Measurements from ENCODE around the gene DGKB.

Gene DGKB

GRCh38 chr7:14606101-14606500 lies 296.4 kb downstream of the DGKB start:
- no peak for TF ChIP-seq PPARA (CRISPR knock-in tag; IDR thresholded peaks at IDR 0.05; ENCODE audit: borderline replicate concordance)
- TF ChIP-seq CREB5 (CRISPR knock-in tag; IDR thresholded peaks at IDR 0.05; ENCODE audit: low read depth), result no peak
- TF ChIP-seq ZNF565 (CRISPR knock-in tag; conservative IDR thresholded peaks at IDR 0.05; ENCODE audit: low read depth), result no peak
- no peak for TF ChIP-seq POU6F1 (CRISPR knock-in tag; IDR thresholded peaks at IDR 0.05; ENCODE audit: borderline replicate concordance, low read depth)
- TF ChIP-seq TCF4 (CRISPR knock-in tag; IDR thresholded peaks at IDR 0.05; ENCODE audit: borderline replicate concordance), result no peak
- TF ChIP-seq, protein P1, sequence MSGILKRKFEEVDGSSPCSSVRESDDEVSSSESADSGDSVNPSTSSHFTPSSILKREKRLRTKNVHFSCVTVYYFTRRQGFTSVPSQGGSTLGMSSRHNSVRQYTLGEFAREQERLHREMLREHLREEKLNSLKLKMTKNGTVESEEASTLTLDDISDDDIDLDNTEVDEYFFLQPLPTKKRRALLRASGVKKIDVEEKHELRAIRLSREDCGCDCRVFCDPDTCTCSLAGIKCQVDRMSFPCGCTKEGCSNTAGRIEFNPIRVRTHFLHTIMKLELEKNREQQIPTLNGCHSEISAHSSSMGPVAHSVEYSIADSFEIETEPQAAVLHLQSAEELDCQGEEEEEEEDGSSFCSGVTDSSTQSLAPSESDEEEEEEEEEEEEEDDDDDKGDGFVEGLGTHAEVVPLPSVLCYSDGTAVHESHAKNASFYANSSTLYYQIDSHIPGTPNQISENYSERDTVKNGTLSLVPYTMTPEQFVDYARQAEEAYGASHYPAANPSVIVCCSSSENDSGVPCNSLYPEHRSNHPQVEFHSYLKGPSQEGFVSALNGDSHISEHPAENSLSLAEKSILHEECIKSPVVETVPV (CRISPR knock-in tag; IDR thresholded peaks at IDR 0.05), result no peak
- TF ChIP-seq BACH2 (CRISPR knock-in tag; IDR thresholded peaks at IDR 0.05; ENCODE audit: borderline replicate concordance), result no peak
- TF ChIP-seq PATZ1 (CRISPR knock-in tag; IDR thresholded peaks at IDR 0.05; ENCODE audit: borderline replicate concordance), result no peak
- TF ChIP-seq ISL1 (CRISPR knock-in tag; IDR thresholded peaks at IDR 0.05), result no peak
- TF ChIP-seq TSHZ2 (CRISPR knock-in tag; IDR thresholded peaks at IDR 0.05), result no peak
- no peak for TF ChIP-seq CSDC2 (CRISPR knock-in tag; IDR thresholded peaks at IDR 0.05)
- TF ChIP-seq TOX (CRISPR knock-in tag; IDR thresholded peaks at IDR 0.05; ENCODE audit: borderline replicate concordance), result no peak
- TF ChIP-seq RARB (CRISPR knock-in tag; IDR thresholded peaks at IDR 0.05), result no peak
- no peak for TF ChIP-seq ARNTL (CRISPR knock-in tag; IDR thresholded peaks at IDR 0.05; ENCODE audit: borderline replicate concordance, low read depth)
- TF ChIP-seq ZNF8 (CRISPR knock-in tag; IDR thresholded peaks at IDR 0.05), result no peak
- peak; percentile 34; the same call in 1 of the 3 replicates for ATAC-seq

DNA sequence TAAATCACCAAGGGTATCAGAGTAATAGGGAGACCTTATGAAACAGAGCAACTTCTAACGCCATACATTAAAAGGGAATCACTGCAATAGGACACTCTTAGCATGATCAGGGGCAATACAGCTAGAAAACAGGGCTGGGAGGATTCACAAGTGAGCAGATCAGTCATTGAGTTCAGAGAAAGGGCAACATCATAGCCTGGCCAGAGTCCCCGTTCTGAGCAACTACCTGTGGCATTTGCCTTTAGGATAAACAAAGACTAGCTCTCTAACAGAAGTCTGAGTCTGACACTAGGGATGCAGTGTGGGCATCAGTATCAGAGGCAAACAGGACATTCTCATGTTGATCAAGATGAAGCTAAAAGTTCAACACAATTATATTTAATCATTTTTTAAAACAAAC lies 297.9 kb downstream of the DGKB start:
- no peak for TF ChIP-seq TSHZ2 (CRISPR knock-in tag; IDR thresholded peaks at IDR 0.05)
- no peak for TF ChIP-seq TOX (CRISPR knock-in tag; IDR thresholded peaks at IDR 0.05; ENCODE audit: borderline replicate concordance)
- TF ChIP-seq POU6F1 (CRISPR knock-in tag; IDR thresholded peaks at IDR 0.05; ENCODE audit: borderline replicate concordance, low read depth), result no peak
- TF ChIP-seq TCF4 (CRISPR knock-in tag; IDR thresholded peaks at IDR 0.05; ENCODE audit: borderline replicate concordance), result no peak
- no peak for TF ChIP-seq GLIS3 (CRISPR knock-in tag; IDR thresholded peaks at IDR 0.05)
- TF ChIP-seq ZC3H10 (CRISPR knock-in tag; IDR thresholded peaks at IDR 0.05), result no peak
- TF ChIP-seq CREB5 (CRISPR knock-in tag; IDR thresholded peaks at IDR 0.05; ENCODE audit: low read depth), result no peak
- TF ChIP-seq, protein P1 (CRISPR knock-in tag; IDR thresholded peaks at IDR 0.05), result no peak
- no peak for TF ChIP-seq RARB (CRISPR knock-in tag; IDR thresholded peaks at IDR 0.05)
- no peak for TF ChIP-seq ARNTL (CRISPR knock-in tag; IDR thresholded peaks at IDR 0.05; ENCODE audit: borderline replicate concordance, low read depth)
- no peak for TF ChIP-seq ZNF565 (CRISPR knock-in tag; conservative IDR thresholded peaks at IDR 0.05; ENCODE audit: low read depth)
- no peak for TF ChIP-seq BACH2 (CRISPR knock-in tag; IDR thresholded peaks at IDR 0.05; ENCODE audit: borderline replicate concordance)
- TF ChIP-seq ZFP30 (CRISPR knock-in tag; IDR thresholded peaks at IDR 0.05), result no peak
- peak; percentile 69 for ATAC-seq

Data from SK-N-SH treated with all-trans-retinoic acid at 6 μM for 48 hours (cell line).